SHP77 (cell line): ENCODE data around the gene TRIM54.
A peak's percentile ranks its signal among the peaks of the same experiment; 100 is the strongest.

Experiments
- DNase-seq, 2 experiments: peaks; one replicate each; lab custom pipeline; 2025; lab: John Stamatoyannopoulos, UW

Gene TRIM54

GRCh38 chr2:27281855-27282559 lies at the start of gene TRIM54:
Gene TRIM54, plus strand, starts transcription at chr2:27282429. Its CDS starts 303 bp downstream, at chr2:27282732.
- DNase-seq, result peak in 1 of 2 experiments; percentile 27

GRCh38 chr2:27233341-27233740 lies 48.9 kb upstream of the TRIM54 start:
- DNase-seq, result no peak

GRCh38 chr2:27236136-27236535 lies 46.1 kb upstream of the TRIM54 start:
- no peak for DNase-seq

- no peak for DNase-seq
Measured at GRCh38 chr2:27236626-27237025, 45.6 kb upstream of the TRIM54 start.

GRCh38 chr2:27237341-27237945 lies 44.8 kb upstream of the TRIM54 start:
- DNase-seq, result no peak

GRCh38 chr2:27238976-27239375 lies 43.3 kb upstream of the TRIM54 start:
- no peak for DNase-seq

- no peak for DNase-seq
Measured at GRCh38 chr2:27240406-27240805, 41.8 kb upstream of the TRIM54 start.

GRCh38 chr2:27241761-27242613 lies 40.2 kb upstream of the TRIM54 start:
- no peak for DNase-seq

GRCh38 chr2:27242614-27242951 lies 39.6 kb upstream of the TRIM54 start:
- no peak for DNase-seq

GRCh38 chr2:27243391-27244130 lies 38.7 kb upstream of the TRIM54 start:
- no peak for DNase-seq

- DNase-seq, result no peak
Measured at GRCh38 chr2:27245116-27245515, 37.1 kb upstream of the TRIM54 start.

- no peak for DNase-seq
Measured at GRCh38 chr2:27245626-27246025, 36.6 kb upstream of the TRIM54 start.

- no peak for DNase-seq
Measured at GRCh38 chr2:27247893-27248292, 34.3 kb upstream of the TRIM54 start.

- no peak for DNase-seq
Measured at GRCh38 chr2:27249159-27249890, 32.9 kb upstream of the TRIM54 start.

- DNase-seq, result peak; percentile 35 to 50
Measured at GRCh38 chr2:27249891-27250651, 32.2 kb upstream of the TRIM54 start.

- no peak for DNase-seq
Measured at GRCh38 chr2:27250652-27251379, 31.4 kb upstream of the TRIM54 start.

- no peak for DNase-seq
Measured at GRCh38 chr2:27251766-27252165, 30.5 kb upstream of the TRIM54 start.

- DNase-seq, result no peak
Measured at GRCh38 chr2:27255187-27255586, 27.0 kb upstream of the TRIM54 start.

- no peak for DNase-seq
Measured at GRCh38 chr2:27255660-27256059, 26.6 kb upstream of the TRIM54 start.

GRCh38 chr2:27256855-27257454 lies 25.3 kb upstream of the TRIM54 start:
- no peak for DNase-seq
